Liver (tissue), 9 donors: ENCODE results near the gene HDAC10. TPM values are rescaled to one million over a fixed set of nuclear protein-coding genes. Genes with fewer than 3 reads are reported as not detected.
A peak's percentile ranks its signal among the peaks of the same experiment; 100 is the strongest.

Experiments used
- DNase-seq: peaks from one replicate; pipeline ENCODE4 v3.0.0-alpha.2; 2017; ENCODE audit warnings: low spot score
- H3K27ac ChIP-seq, 2 donors: one replicate each; pipeline ENCODE4 v1.7.0; 2013; ENCODE audit warnings: inconsistent platforms in 2 of 2, low read length in 2 of 2, control low read depth in 1 of 2, low read depth in 1 of 2, mild to moderate bottlenecking in 1 of 2
- H3K27me3 ChIP-seq, 4 donors: one replicate each; pipeline versions ENCODE4 v1.6.1 to v1.7.0; 2013; ENCODE audit warnings: low read length in 3 of 4, inconsistent platforms in 1 of 4, mild to moderate bottlenecking in 1 of 4, moderate library complexity in 1 of 4; ENCODE audit not compliant: control insufficient read depth in 4 of 4, insufficient read depth in 4 of 4
- H3K36me3 ChIP-seq, 4 donors: one replicate each; pipeline versions ENCODE4 v1.6.1 to v1.7.0; 2013; ENCODE audit warnings: low read length in 3 of 4, mild to moderate bottlenecking in 3 of 4, low read depth in 1 of 4, moderate library complexity in 1 of 4; ENCODE audit not compliant: control insufficient read depth in 4 of 4, insufficient read depth in 3 of 4
- H3K4me1 ChIP-seq, 4 donors: one replicate each; pipeline versions ENCODE4 v1.6.1 to v1.7.0; 2013; ENCODE audit warnings: low read length in 3 of 4, mild to moderate bottlenecking in 3 of 4, moderate library complexity in 1 of 4; ENCODE audit not compliant: control insufficient read depth in 4 of 4, insufficient read depth in 4 of 4
- H3K4me3 ChIP-seq, 3 donors: one replicate each; pipeline versions ENCODE4 v1.6.1 to v1.7.0; 2013; ENCODE audit warnings: low read length in 3 of 3, control low read depth in 1 of 3, low read depth in 1 of 3, mild to moderate bottlenecking in 1 of 3
- H3K9ac ChIP-seq, 2 donors: one replicate each; pipeline ENCODE4 v1.7.0; 2013; ENCODE audit warnings: low read length in 2 of 2, mild to moderate bottlenecking in 2 of 2, moderate library complexity in 2 of 2, control low read depth in 1 of 2, low read depth in 1 of 2
- H3K9me3 ChIP-seq, 4 donors: one replicate each; pipeline versions ENCODE4 v1.6.1 to v1.7.0; 2013; ENCODE audit warnings: low read length in 3 of 4; ENCODE audit not compliant: control insufficient read depth in 4 of 4
- EGR1 ChIP-seq, 2 donors: IDR thresholded peaks; 2 replicates each; pipeline ENCODE4 v1.6.1; 2016 to 2018; ENCODE audit warnings: antibody characterized with exemption in 2 of 2, low read depth in 2 of 2
- FOXA1 ChIP-seq: IDR thresholded peaks from 2 replicates; pipeline ENCODE4 v1.6.1; 2016; ENCODE audit warnings: antibody characterized with exemption
- FOXA2 ChIP-seq: IDR thresholded peaks from 2 replicates; pipeline ENCODE4 v1.6.1; 2016; ENCODE audit warnings: antibody characterized with exemption
- GABPA ChIP-seq, 2 donors: IDR thresholded peaks in 1 of 2; conservative IDR thresholded peaks in 1 of 2; 2 replicates each; pipeline ENCODE4 v1.6.1; 2016; ENCODE audit warnings: antibody characterized with exemption in 2 of 2, mild to moderate bottlenecking in 1 of 2, moderate library complexity in 1 of 2
- HNF4A ChIP-seq, 2 donors: conservative IDR thresholded peaks; 2 replicates each; pipeline ENCODE4 v1.6.1; 2016; ENCODE audit warnings: antibody characterized with exemption in 2 of 2, mild to moderate bottlenecking in 2 of 2
- HNF4G ChIP-seq: IDR thresholded peaks from 2 replicates; pipeline ENCODE4 v1.6.1; 2016; ENCODE audit warnings: antibody characterized with exemption
- JUND ChIP-seq, 2 donors: IDR thresholded peaks; 2 replicates each; pipeline ENCODE4 v1.6.1; 2016; ENCODE audit warnings: antibody characterized with exemption in 2 of 2
- MAX ChIP-seq: IDR thresholded peaks from 2 replicates; pipeline ENCODE4 v1.6.1; 2016; ENCODE audit warnings: antibody characterized with exemption
- NR2F2 ChIP-seq: IDR thresholded peaks from 2 replicates; pipeline ENCODE4 v1.6.1; 2016; ENCODE audit warnings: antibody characterized with exemption
- RAD21 ChIP-seq, 2 donors: IDR thresholded peaks; 2 replicates each; pipeline ENCODE4 v1.6.1; 2016; ENCODE audit warnings: antibody characterized with exemption in 2 of 2, mild to moderate bottlenecking in 2 of 2
- REST ChIP-seq: IDR thresholded peaks from 2 replicates; pipeline ENCODE4 v1.6.1; 2016; ENCODE audit warnings: antibody characterized with exemption, mild to moderate bottlenecking
- RXRA ChIP-seq, 2 donors: IDR thresholded peaks; 2 replicates each; pipeline ENCODE4 v1.6.1; 2017 to 2018; ENCODE audit warnings: antibody characterized with exemption in 2 of 2, mild to moderate bottlenecking in 1 of 2
- SP1 ChIP-seq: IDR thresholded peaks from 2 replicates; pipeline ENCODE4 v1.6.1; 2018; ENCODE audit warnings: antibody characterized with exemption, mild to moderate bottlenecking
- TAF1 ChIP-seq: conservative IDR thresholded peaks from 2 replicates; pipeline ENCODE4 v1.6.1; 2016; ENCODE audit warnings: antibody characterized with exemption, mild to moderate bottlenecking
- YY1 ChIP-seq: IDR thresholded peaks from 2 replicates; pipeline ENCODE4 v1.6.1; 2016; ENCODE audit warnings: antibody characterized with exemption, mild to moderate bottlenecking
- WGBS: extraction: QIAGEN DNeasy Blood & Tissue Kit; methylation state at CpG from one replicate; pipeline ENCODE4 v1.1.7; 2013; 5-methylcytosine and 5-hydroxymethylcytosine counted together
- polyA plus RNA-seq, 2 donors: library from polyadenylated mRNA; stranded (reverse) in 1 of 2; unstranded in 1 of 2; fragments of 200-250 nt in 1 of 2; fragments of >200 nt in 1 of 2; fragmentation: Nextera tagmentation in 1 of 2; extraction: Ambion mirVana in 1 of 2; gene quantifications; one replicate each; pipeline versions ENCODE4 v1.2.1 to v1.2.3, GENCODE V29; 2013 to 2015
- total RNA-seq, 2 donors: library from RNA; depleted of rRNA; stranded (reverse); fragments of >200 nt; gene quantifications; one replicate each; pipeline ENCODE4 v1.2.3, GENCODE V29; 2014
- TF ChIP-seq, protein P1 (sequence below): IDR thresholded peaks from 2 replicates; pipeline ENCODE4 v1.6.1; 2016; ENCODE audit warnings: antibody characterized with exemption
- TF ChIP-seq, protein P2 (sequence below): fragments of 150-350 bp; IDR thresholded peaks from 2 replicates; pipeline ENCODE4 v1.5.1; 2017; ENCODE audit warnings: improper control_type of control experiment, low read depth, low read length; ENCODE audit not compliant: missing input control
- TF ChIP-seq, protein P3 (sequence below): IDR thresholded peaks from 2 replicates; pipeline ENCODE4 v1.6.1; 2016; ENCODE audit warnings: antibody characterized with exemption
- donor health status: healthy.
- donor health status: healthy.
- donor health status: healthy.
- donor health status: healthy.
- donor health status: healthy.

The HDAC10 gene
- total and polyA plus RNA-seq, 4 donors: 6.2 to 18.2 (median 13.6) TPM

DNA sequence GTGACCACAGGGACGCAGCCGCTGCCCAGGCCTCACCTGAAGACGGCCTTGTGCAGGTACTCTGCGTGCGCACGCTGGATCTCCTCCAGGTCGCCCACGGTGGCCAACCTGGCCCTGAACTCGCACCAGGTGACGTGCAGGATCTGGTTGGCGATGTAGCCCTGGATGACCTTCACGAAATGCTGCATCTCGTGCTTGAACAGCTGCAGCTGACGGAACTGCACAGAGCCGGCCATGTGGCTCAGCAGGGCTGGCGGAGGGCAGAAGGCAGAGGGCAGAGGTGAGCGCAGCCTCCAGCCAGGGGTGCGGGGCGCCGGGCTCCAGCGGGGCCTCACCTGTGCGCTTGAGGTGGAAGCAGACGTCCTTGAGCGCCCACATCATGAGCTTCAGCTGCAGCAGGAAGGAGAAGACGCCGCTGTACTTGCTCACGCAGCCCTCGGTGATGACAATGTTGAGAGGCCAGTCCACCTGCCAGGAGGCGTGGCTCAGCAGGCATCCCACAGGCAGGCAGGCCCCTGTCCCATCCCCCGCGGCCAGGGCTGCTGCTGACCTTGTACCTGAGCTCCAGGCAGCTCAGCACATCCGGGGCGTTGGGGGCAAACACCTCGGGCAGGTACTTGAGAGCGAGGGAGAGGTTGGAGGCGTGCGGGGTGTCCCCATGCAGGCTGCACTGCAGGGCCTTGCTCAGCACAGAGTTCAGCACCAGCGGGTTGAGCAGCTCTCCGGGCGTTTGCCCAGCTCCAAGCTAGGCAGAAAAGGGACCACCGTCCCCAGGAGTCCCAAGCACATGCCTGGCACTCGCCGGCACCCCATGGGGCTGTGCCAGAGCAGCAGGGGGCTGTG is 32.7 kb downstream of the HDAC10 start:
- Histone ChIP-seq H3K4me1 (peaks cover 4 to 16% (median 8%) of the 10 kb centered on the region in 4 donors), H3K27ac (no peak overlapping the region), H3K9me3 (no peaks in the 10 kb centered on the region), H3K27me3 (no peaks in the 10 kb centered on the region), H3K36me3 (peaks cover 36 to 76% (median 45%) of the 10 kb centered on the region in 4 donors), H3K4me3 (no peak overlapping the region), H3K9ac (no peak overlapping the region)
- DNase-seq: no peak
- TF ChIP-seq SP1: no peak
- TF ChIP-seq YY1: no peak
- no peak for TF ChIP-seq FOXA2
- TF ChIP-seq HNF4A (conservative IDR thresholded peaks at IDR 0.05): peak in 1 of 2 donors; percentile 23
- TF ChIP-seq TAF1: no peak
- peak; percentile 26 to 28 for TF ChIP-seq RXRA (IDR thresholded peaks at IDR 0.05)
- TF ChIP-seq, protein P1, sequence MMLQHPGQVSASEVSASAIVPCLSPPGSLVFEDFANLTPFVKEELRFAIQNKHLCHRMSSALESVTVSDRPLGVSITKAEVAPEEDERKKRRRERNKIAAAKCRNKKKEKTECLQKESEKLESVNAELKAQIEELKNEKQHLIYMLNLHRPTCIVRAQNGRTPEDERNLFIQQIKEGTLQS: no peak
- WGBS: 74% methylated on average over 43 of the region's 43 CpGs

DNA sequence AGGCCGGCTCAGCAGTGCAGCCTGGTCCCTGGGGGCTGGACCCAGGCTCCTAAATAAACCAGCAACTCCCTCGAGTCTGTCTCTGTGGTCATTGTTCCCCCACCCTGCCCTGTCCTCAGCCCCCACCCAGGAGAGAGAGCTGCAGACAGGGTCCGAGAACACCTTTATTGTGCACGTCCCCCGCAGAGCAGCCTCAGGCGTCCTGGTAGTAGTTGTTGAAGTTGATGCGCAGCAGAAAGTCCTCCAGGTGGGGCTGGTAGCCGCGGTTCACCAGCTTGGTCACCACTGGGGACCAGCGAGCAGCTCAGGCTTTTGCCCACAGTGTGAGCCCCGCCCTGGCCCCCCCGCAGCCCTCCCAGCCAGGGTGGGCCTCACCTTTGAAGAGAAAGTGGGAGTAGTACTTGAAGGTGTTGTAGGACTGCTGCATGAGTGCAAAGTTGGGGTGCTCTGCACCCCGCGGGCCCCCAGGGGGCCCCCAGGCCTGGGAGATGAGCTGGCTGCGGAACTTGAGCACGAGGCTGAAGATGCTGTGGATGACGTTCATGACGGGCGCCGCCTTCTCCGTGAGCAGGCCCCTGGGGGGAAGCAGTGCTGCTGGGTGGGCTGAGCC is 33.4 kb downstream of the HDAC10 start:
- H3K27me3 ChIP-seq: no peaks in the 10 kb centered on the region
- WGBS: 87% methylated on average over 21 of the region's 21 CpGs
- no peak overlapping the region for H3K4me3 ChIP-seq
- H3K4me1 ChIP-seq: peaks cover 5 to 19% (median 12%) of the 10 kb centered on the region in 4 donors
- TF ChIP-seq TAF1 (no peak), RAD21 (IDR thresholded peaks at IDR 0.05) (no peak), RXRA (IDR thresholded peaks at IDR 0.05) (no peak), REST (no peak), HNF4A (conservative IDR thresholded peaks at IDR 0.05) (no peak), YY1 (no peak), JUND (IDR thresholded peaks at IDR 0.05) (no peak), NR2F2 (no peak), MAX (no peak), HNF4G (no peak), EGR1 (IDR thresholded peaks at IDR 0.05; ENCODE audit: low read depth in 2 of 2) (no peak), FOXA2 (no peak), FOXA1 (no peak), SP1 (no peak), GABPA (IDR thresholded peaks at IDR 0.05 in 1 of 2, conservative IDR thresholded peaks at IDR 0.05 in 1 of 2) (no peak)
- TF ChIP-seq, protein P2, sequence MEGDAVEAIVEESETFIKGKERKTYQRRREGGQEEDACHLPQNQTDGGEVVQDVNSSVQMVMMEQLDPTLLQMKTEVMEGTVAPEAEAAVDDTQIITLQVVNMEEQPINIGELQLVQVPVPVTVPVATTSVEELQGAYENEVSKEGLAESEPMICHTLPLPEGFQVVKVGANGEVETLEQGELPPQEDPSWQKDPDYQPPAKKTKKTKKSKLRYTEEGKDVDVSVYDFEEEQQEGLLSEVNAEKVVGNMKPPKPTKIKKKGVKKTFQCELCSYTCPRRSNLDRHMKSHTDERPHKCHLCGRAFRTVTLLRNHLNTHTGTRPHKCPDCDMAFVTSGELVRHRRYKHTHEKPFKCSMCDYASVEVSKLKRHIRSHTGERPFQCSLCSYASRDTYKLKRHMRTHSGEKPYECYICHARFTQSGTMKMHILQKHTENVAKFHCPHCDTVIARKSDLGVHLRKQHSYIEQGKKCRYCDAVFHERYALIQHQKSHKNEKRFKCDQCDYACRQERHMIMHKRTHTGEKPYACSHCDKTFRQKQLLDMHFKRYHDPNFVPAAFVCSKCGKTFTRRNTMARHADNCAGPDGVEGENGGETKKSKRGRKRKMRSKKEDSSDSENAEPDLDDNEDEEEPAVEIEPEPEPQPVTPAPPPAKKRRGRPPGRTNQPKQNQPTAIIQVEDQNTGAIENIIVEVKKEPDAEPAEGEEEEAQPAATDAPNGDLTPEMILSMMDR: no peak
- TF ChIP-seq, protein P3, sequence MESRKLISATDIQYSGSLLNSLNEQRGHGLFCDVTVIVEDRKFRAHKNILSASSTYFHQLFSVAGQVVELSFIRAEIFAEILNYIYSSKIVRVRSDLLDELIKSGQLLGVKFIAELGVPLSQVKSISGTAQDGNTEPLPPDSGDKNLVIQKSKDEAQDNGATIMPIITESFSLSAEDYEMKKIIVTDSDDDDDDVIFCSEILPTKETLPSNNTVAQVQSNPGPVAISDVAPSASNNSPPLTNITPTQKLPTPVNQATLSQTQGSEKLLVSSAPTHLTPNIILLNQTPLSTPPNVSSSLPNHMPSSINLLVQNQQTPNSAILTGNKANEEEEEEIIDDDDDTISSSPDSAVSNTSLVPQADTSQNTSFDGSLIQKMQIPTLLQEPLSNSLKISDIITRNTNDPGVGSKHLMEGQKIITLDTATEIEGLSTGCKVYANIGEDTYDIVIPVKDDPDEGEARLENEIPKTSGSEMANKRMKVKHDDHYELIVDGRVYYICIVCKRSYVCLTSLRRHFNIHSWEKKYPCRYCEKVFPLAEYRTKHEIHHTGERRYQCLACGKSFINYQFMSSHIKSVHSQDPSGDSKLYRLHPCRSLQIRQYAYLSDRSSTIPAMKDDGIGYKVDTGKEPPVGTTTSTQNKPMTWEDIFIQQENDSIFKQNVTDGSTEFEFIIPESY: no peak
- TF ChIP-seq, protein P1: no peak
- H3K36me3 ChIP-seq: peaks cover 36 to 76% (median 46%) of the 10 kb centered on the region in 4 donors
- no peak overlapping the region for H3K9ac ChIP-seq
- H3K9me3 ChIP-seq: no peaks in the 10 kb centered on the region
- DNase-seq: no peak
- H3K27ac ChIP-seq: no peak overlapping the region
